ENCODE measurements around the gene GSKIP.

GRCh38 chr14:96357216-96357615 is 6.1 kb upstream of the GSKIP start:
- no peak for TF ChIP-seq CTCF (IDR thresholded peaks at IDR 0.05)
- TF ChIP-seq POLR2A (IDR thresholded peaks at IDR 0.05), result no peak
